ENCODE measurements around the gene VPS13D.

Gene VPS13D

GRCh38 chr1:12229835-12230548, at the start of gene VPS13D:
Gene VPS13D (plus strand): TSS chr1:12230030. CDS start chr1:12234267, 4,237 bp downstream.
- peak; percentile 92 for TF ChIP-seq CTCF (IDR thresholded peaks at IDR 0.05; ENCODE audit: control insufficient read depth, extremely low read depth, insufficient read depth)
- peak within 1 kb of the TSS; percentile 97 for H3K4me3 ChIP-seq (ENCODE audit: low read depth, low read length)
- DNase-seq (ENCODE audit: low read depth), result peak; percentile 15

GRCh38 chr1:12180315-12180714, 49.5 kb upstream of the VPS13D start:
- no peak overlapping the region for H3K4me3 ChIP-seq (ENCODE audit: low read depth, low read length)
- TF ChIP-seq CTCF (IDR thresholded peaks at IDR 0.05; ENCODE audit: control insufficient read depth, extremely low read depth, insufficient read depth), result no peak
- DNase-seq (ENCODE audit: low read depth), result no peak

- no peak overlapping the region for H3K4me3 ChIP-seq (ENCODE audit: low read depth, low read length)
- no peak for DNase-seq (ENCODE audit: low read depth)
- no peak for TF ChIP-seq CTCF (IDR thresholded peaks at IDR 0.05; ENCODE audit: control insufficient read depth, extremely low read depth, insufficient read depth)
Observed at GRCh38 chr1:12180903-12181302, 48.9 kb upstream of the VPS13D start.

GRCh38 chr1:12181568-12181967, 48.3 kb upstream of the VPS13D start:
- TF ChIP-seq CTCF (IDR thresholded peaks at IDR 0.05; ENCODE audit: control insufficient read depth, extremely low read depth, insufficient read depth), result no peak

GRCh38 chr1:12182410-12182984, 47.3 kb upstream of the VPS13D start:
- no peak for DNase-seq (ENCODE audit: low read depth)
- no peak for TF ChIP-seq CTCF (IDR thresholded peaks at IDR 0.05; ENCODE audit: control insufficient read depth, extremely low read depth, insufficient read depth)
- H3K4me3 ChIP-seq (ENCODE audit: low read depth, low read length), result no peak overlapping the region

More at GRCh38 chr1:12181568-12181967, 48.3 kb upstream of the VPS13D start:
- no peak overlapping the region for H3K4me3 ChIP-seq (ENCODE audit: low read depth, low read length)
- DNase-seq (ENCODE audit: low read depth), result no peak

GRCh38 chr1:12183095-12183794, 46.6 kb upstream of the VPS13D start:
- H3K4me3 ChIP-seq (ENCODE audit: low read depth, low read length), result no peak overlapping the region
- DNase-seq (ENCODE audit: low read depth), result no peak
- no peak for TF ChIP-seq CTCF (IDR thresholded peaks at IDR 0.05; ENCODE audit: control insufficient read depth, extremely low read depth, insufficient read depth)

Data from LNCaP clone FGC (cell line).